Measurements from ENCODE around the gene OPTN. TPM values are rescaled to one million over a fixed set of nuclear protein-coding genes. Genes with fewer than 3 reads are reported as not detected.

Gene OPTN
- total and polyA plus RNA-seq, 2 experiments from 2014 or later: 48.7 to 79.4 TPM

- Histone ChIP-seq H3K27me3 (no peaks in the 10 kb centered on the region), H3K79me2 (no peaks in the 10 kb centered on the region), H3K4me1 (ENCODE audit: insufficient read depth) (no peaks in the 10 kb centered on the region), H3K4me2 (no peak overlapping the region), H3K27ac (no peak overlapping the region), H2AFZ (no peak overlapping the region), H3K9me2 (replicated peaks; ENCODE audit: insufficient read depth) (no peaks in the 10 kb centered on the region), H3K9me3 (ENCODE audit: low read depth) (no peaks in the 10 kb centered on the region), H3K4me3 (no peak overlapping the region), H4K20me1 (ENCODE audit: insufficient read depth, poor library complexity, severe bottlenecking) (no peaks in the 10 kb centered on the region), H3K36me3 (replicated peaks; ENCODE audit: insufficient read depth, low read depth) (no peaks in the 10 kb centered on the region)
- 75% methylated on average over 6 of the region's 6 CpGs for WGBS (ENCODE audit: low lambda C conversion rate, missing lambda C conversion rate)
- no peak for TF ChIP-seq EZH2 (IDR thresholded peaks at IDR 0.05; ENCODE audit: borderline replicate concordance)
- no peak for TF ChIP-seq CTCF (IDR thresholded peaks at IDR 0.05; ENCODE audit: poor library complexity)
- TF ChIP-seq EZH2phosphoT487 (IDR thresholded peaks at IDR 0.05; ENCODE audit: low read depth, severe bottlenecking, unreplicated experiment): no peak
- DNase-seq (ENCODE audit: low spot score): no peak
These were observed 33.4 kb upstream of the OPTN start for GRCh38 chr10:13066527-13066926.

- Histone ChIP-seq H3K4me1 (ENCODE audit: insufficient read depth) (no peaks in the 10 kb centered on the region), H2AFZ (no peak overlapping the region), H3K4me2 (no peak overlapping the region), H3K4me3 (no peak overlapping the region), H4K20me1 (ENCODE audit: insufficient read depth, poor library complexity, severe bottlenecking) (no peaks in the 10 kb centered on the region), H3K27me3 (no peaks in the 10 kb centered on the region), H3K79me2 (no peaks in the 10 kb centered on the region), H3K9me3 (ENCODE audit: low read depth) (no peaks in the 10 kb centered on the region), H3K36me3 (replicated peaks; ENCODE audit: insufficient read depth, low read depth) (no peaks in the 10 kb centered on the region), H3K9me2 (replicated peaks; ENCODE audit: insufficient read depth) (no peaks in the 10 kb centered on the region), H3K27ac (no peak overlapping the region)
- TF ChIP-seq EZH2phosphoT487 (IDR thresholded peaks at IDR 0.05; ENCODE audit: low read depth, severe bottlenecking, unreplicated experiment) (no peak), EZH2 (IDR thresholded peaks at IDR 0.05; ENCODE audit: borderline replicate concordance) (no peak), CTCF (IDR thresholded peaks at IDR 0.05; ENCODE audit: poor library complexity) (no peak)
- 87% methylated on average over 7 of the region's 7 CpGs for WGBS (ENCODE audit: low lambda C conversion rate, missing lambda C conversion rate)
- DNase-seq (ENCODE audit: low spot score): no peak
These were observed 32.5 kb upstream of the OPTN start for GRCh38 chr10:13067431-13067830.

- Histone ChIP-seq H3K4me3 (no peak overlapping the region), H2AFZ (no peak overlapping the region), H3K9me2 (replicated peaks; ENCODE audit: insufficient read depth) (no peaks in the 10 kb centered on the region), H3K27me3 (no peaks in the 10 kb centered on the region), H3K4me2 (no peak overlapping the region), H3K9me3 (ENCODE audit: low read depth) (no peaks in the 10 kb centered on the region), H3K4me1 (ENCODE audit: insufficient read depth) (no peaks in the 10 kb centered on the region), H3K27ac (no peak overlapping the region), H3K36me3 (replicated peaks; ENCODE audit: insufficient read depth, low read depth) (no peaks in the 10 kb centered on the region), H3K79me2 (no peaks in the 10 kb centered on the region), H4K20me1 (ENCODE audit: insufficient read depth, poor library complexity, severe bottlenecking) (no peaks in the 10 kb centered on the region)
- no peak for TF ChIP-seq EZH2phosphoT487 (IDR thresholded peaks at IDR 0.05; ENCODE audit: low read depth, severe bottlenecking, unreplicated experiment)
- no peak for TF ChIP-seq CTCF (IDR thresholded peaks at IDR 0.05; ENCODE audit: poor library complexity)
- TF ChIP-seq EZH2 (IDR thresholded peaks at IDR 0.05; ENCODE audit: borderline replicate concordance): no peak
- no peak for DNase-seq (ENCODE audit: low spot score)
- 60% methylated on average over 5 of the region's 5 CpGs for WGBS (ENCODE audit: low lambda C conversion rate, missing lambda C conversion rate)
These were observed 31.9 kb upstream of the OPTN start for GRCh38 chr10:13068071-13068470.

GRCh38 chr10:13068484-13068883 is 31.5 kb upstream of the OPTN start:
- DNase-seq (ENCODE audit: low spot score): no peak
- WGBS (ENCODE audit: low lambda C conversion rate, missing lambda C conversion rate): 93% methylated on average over 2 of the region's 2 CpGs
- no peaks in the 10 kb centered on the region for H3K4me1 ChIP-seq (ENCODE audit: insufficient read depth)
- H3K4me3 ChIP-seq: no peak overlapping the region
- H3K9me2 ChIP-seq (replicated peaks; ENCODE audit: insufficient read depth): no peaks in the 10 kb centered on the region
- no peaks in the 10 kb centered on the region for H3K36me3 ChIP-seq (replicated peaks; ENCODE audit: insufficient read depth, low read depth)
- H2AFZ ChIP-seq: no peak overlapping the region
- no peaks in the 10 kb centered on the region for H3K9me3 ChIP-seq (ENCODE audit: low read depth)
- H3K4me2 ChIP-seq: no peak overlapping the region
- no peaks in the 10 kb centered on the region for H3K27me3 ChIP-seq
- TF ChIP-seq CTCF (IDR thresholded peaks at IDR 0.05; ENCODE audit: poor library complexity): no peak
- TF ChIP-seq EZH2 (IDR thresholded peaks at IDR 0.05; ENCODE audit: borderline replicate concordance): no peak
- TF ChIP-seq EZH2phosphoT487 (IDR thresholded peaks at IDR 0.05; ENCODE audit: low read depth, severe bottlenecking, unreplicated experiment): no peak
- H3K79me2 ChIP-seq: no peaks in the 10 kb centered on the region
- no peaks in the 10 kb centered on the region for H4K20me1 ChIP-seq (ENCODE audit: insufficient read depth, poor library complexity, severe bottlenecking)
- H3K27ac ChIP-seq: no peak overlapping the region

All from hepatocyte (in vitro differentiated cells).